H9 (cell line): Measurements from ENCODE around the gene SAMHD1. TPM values are rescaled to one million over a fixed set of nuclear protein-coding genes. Genes with fewer than 3 reads are reported as not detected.

Experiments
- DNase-seq: peaks from one replicate; pipeline ENCODE4 v3.0.0-alpha.2; 2017
- H2AFZ ChIP-seq: one replicate; pipeline ENCODE4 v1.6.1; 2013; ENCODE audit warnings: mild to moderate bottlenecking, low read length, control low read depth, moderate library complexity
- H2AK5ac ChIP-seq: 2 replicates; pipeline ENCODE4 v1.6.1; 2013; ENCODE audit warnings: low read length, control low read depth, mixed read lengths; ENCODE audit not compliant: insufficient read length
- H2BK120ac ChIP-seq: one replicate; pipeline ENCODE4 v1.6.1; 2013; ENCODE audit warnings: low read depth, mild to moderate bottlenecking, low read length, control low read depth, inconsistent platforms; ENCODE audit not compliant: poor library complexity, severe bottlenecking
- H2BK12ac ChIP-seq: 2 replicates; pipeline ENCODE4 v1.6.1; 2013; ENCODE audit warnings: low read length, control low read depth, mixed read lengths, low read depth; ENCODE audit not compliant: insufficient read length
- H2BK15ac ChIP-seq: 2 replicates; pipeline ENCODE4 v1.6.1; 2013; ENCODE audit warnings: low read depth, low read length, control low read depth
- H2BK20ac ChIP-seq: one replicate; pipeline ENCODE4 v1.6.1; 2013; ENCODE audit warnings: low read depth, mild to moderate bottlenecking, low read length, control low read depth, inconsistent platforms; ENCODE audit not compliant: poor library complexity, severe bottlenecking
- H2BK5ac ChIP-seq: 2 replicates; pipeline ENCODE4 v1.6.1; 2013; ENCODE audit warnings: low read length, control low read depth, mixed read lengths; ENCODE audit not compliant: insufficient read length
- H3K14ac ChIP-seq: 2 replicates; pipeline ENCODE4 v1.6.1; 2013; ENCODE audit warnings: low read length, control low read depth; ENCODE audit not compliant: insufficient read depth
- H3K18ac ChIP-seq: 2 replicates; pipeline ENCODE4 v1.6.1; 2013; ENCODE audit warnings: low read depth, mild to moderate bottlenecking, mixed read lengths, low read length, control low read depth; ENCODE audit not compliant: insufficient read length
- H3K23ac ChIP-seq: 2 replicates; pipeline ENCODE4 v1.6.1; 2013; ENCODE audit warnings: low read length, control low read depth, mixed read lengths, low read depth; ENCODE audit not compliant: insufficient read length
- H3K23me2 ChIP-seq: 2 replicates; pipeline ENCODE4 v1.6.1; 2013; ENCODE audit warnings: low read depth, mild to moderate bottlenecking, mixed read lengths, low read length, control low read depth; ENCODE audit not compliant: insufficient read length, poor library complexity, severe bottlenecking
- H3K27ac ChIP-seq: 2 replicates; pipeline ENCODE4 v1.5.1; 2013; ENCODE audit warnings: low read length, control low read depth, mixed read lengths, low read depth; ENCODE audit not compliant: insufficient read length
- H3K27me3 ChIP-seq: 2 replicates; pipeline ENCODE4 v1.6.1; 2013; ENCODE audit warnings: low read length, control low read depth, inconsistent platforms; ENCODE audit not compliant: insufficient read depth
- H3K4ac ChIP-seq: 2 replicates; pipeline ENCODE4 v1.6.1; 2013; ENCODE audit warnings: low read depth, mild to moderate bottlenecking, control low read depth, inconsistent platforms, low read length, moderate library complexity
- H3K4me1 ChIP-seq: 2 replicates; pipeline ENCODE4 v1.6.1; 2013; ENCODE audit warnings: low read length, control low read depth, inconsistent platforms; ENCODE audit not compliant: insufficient read depth
- H3K4me2 ChIP-seq: 2 replicates; pipeline ENCODE4 v1.6.1; 2013; ENCODE audit warnings: low read length, control low read depth, mixed read lengths; ENCODE audit not compliant: insufficient read length, insufficient read depth
- H3K56ac ChIP-seq: 2 replicates; pipeline ENCODE4 v1.6.1; 2013; ENCODE audit warnings: low read depth, mild to moderate bottlenecking, mixed read lengths, low read length, control low read depth; ENCODE audit not compliant: insufficient read length
- H3K79me1 ChIP-seq: 2 replicates; pipeline ENCODE4 v1.6.1; 2013; ENCODE audit warnings: low read depth, mild to moderate bottlenecking, moderate library complexity, low read length, control low read depth, inconsistent platforms; ENCODE audit not compliant: insufficient read depth, poor library complexity, severe bottlenecking
- H3K79me2 ChIP-seq: 2 replicates; pipeline ENCODE4 v1.6.1; 2013; ENCODE audit warnings: low read length, control low read depth, inconsistent platforms; ENCODE audit not compliant: insufficient read depth
- H3K9ac ChIP-seq: 2 replicates; pipeline ENCODE4 v1.6.1; 2013; ENCODE audit warnings: low read length, control low read depth, mixed read lengths; ENCODE audit not compliant: insufficient read length; ENCODE audit errors: extremely low read depth
- H3K9me3 ChIP-seq: one replicate; pipeline ENCODE4 v1.6.1; 2013; ENCODE audit warnings: low read depth, low read length, inconsistent platforms; ENCODE audit not compliant: control insufficient read depth
- H3T11ph ChIP-seq: one replicate; pipeline ENCODE4 v1.6.1; 2013; ENCODE audit warnings: mild to moderate bottlenecking, low read length, control low read depth, inconsistent platforms
- H4K20me1 ChIP-seq: one replicate; pipeline ENCODE4 v1.6.1; 2013; ENCODE audit not compliant: control insufficient read depth, insufficient read length, insufficient read depth
- H4K5ac ChIP-seq: 2 replicates; pipeline ENCODE4 v1.6.1; 2013; ENCODE audit warnings: low read depth, mild to moderate bottlenecking, mixed read lengths, low read length, control low read depth; ENCODE audit not compliant: insufficient read length
- H4K8ac ChIP-seq: replicated peaks from 2 replicates; pipeline ENCODE4 v1.6.1; 2013; ENCODE audit warnings: low read length, control low read depth, mixed read lengths, low read depth; ENCODE audit not compliant: insufficient read length
- H4K91ac ChIP-seq: 2 replicates; pipeline ENCODE4 v1.6.1; 2013; ENCODE audit warnings: low read depth, mild to moderate bottlenecking, moderate library complexity, mixed read lengths, low read length, control low read depth; ENCODE audit not compliant: insufficient read length
- H3K27ac Mint-ChIP-seq, 3 experiments: 2 replicates in 2 of 3; 3 replicates in 1 of 3; pipeline ENCODE4 v1.8.0; 2020 to 2021; ENCODE audit warnings: mixed read lengths in 3 of 3, mild to moderate bottlenecking in 1 of 3, moderate library complexity in 1 of 3
- H3K27me3 Mint-ChIP-seq: 2 replicates; pipeline ENCODE4 v1.8.0; 2021; ENCODE audit warnings: low read depth, mild to moderate bottlenecking, moderate library complexity, mixed read lengths
- H3K36me3 Mint-ChIP-seq, 3 experiments: 2 replicates in 2 of 3; 3 replicates in 1 of 3; pipeline ENCODE4 v1.8.0; 2020 to 2021; ENCODE audit warnings: low read depth in 3 of 3, mixed read lengths in 3 of 3; ENCODE audit not compliant: insufficient read depth in 1 of 3
- H3K4me1 Mint-ChIP-seq, 2 experiments: 2 replicates each; pipeline ENCODE4 v1.8.0; 2020; ENCODE audit warnings: mixed read lengths in 2 of 2
- H3K4me3 Mint-ChIP-seq, 2 experiments: 2 replicates in 1 of 2; 3 replicates in 1 of 2; pipeline ENCODE4 v1.8.0; 2020 to 2021; ENCODE audit warnings: mild to moderate bottlenecking in 2 of 2, mixed read lengths in 2 of 2, moderate library complexity in 1 of 2
- H3K9me3 Mint-ChIP-seq, 2 experiments: 2 replicates in 1 of 2; 3 replicates in 1 of 2; pipeline ENCODE4 v1.8.0; 2020; ENCODE audit warnings: mild to moderate bottlenecking in 2 of 2, mixed read lengths in 2 of 2, moderate library complexity in 1 of 2
- WGBS: extraction: QIAGEN DNeasy Blood & Tissue Kit; methylation state at CpG from one replicate; pipeline ENCODE4 v1.1.7; 2013; ENCODE audit warnings: missing lambda C conversion rate, low lambda C conversion rate, mixed read lengths; ENCODE audit not compliant: insufficient read length; ENCODE audit errors: extremely low coverage; 5-methylcytosine and 5-hydroxymethylcytosine counted together
- total RNA-seq: library from RNA; stranded (reverse); gene quantifications from 2 replicates; pipeline ENCODE4 v1.2.1, GENCODE V29; 2021
- TF ChIP-seq, protein P1 (sequence below): fragments of 200-600 bp; sonication (generic); conservative IDR thresholded peaks from 3 replicates; pipeline ENCODE4 v1.8.0; 2021; ENCODE audit warnings: antibody characterized with exemption, mild to moderate bottlenecking

SAMHD1 gene
- total RNA-seq, 1 experiment from 2014 or later, result 53.1 TPM

DNA sequence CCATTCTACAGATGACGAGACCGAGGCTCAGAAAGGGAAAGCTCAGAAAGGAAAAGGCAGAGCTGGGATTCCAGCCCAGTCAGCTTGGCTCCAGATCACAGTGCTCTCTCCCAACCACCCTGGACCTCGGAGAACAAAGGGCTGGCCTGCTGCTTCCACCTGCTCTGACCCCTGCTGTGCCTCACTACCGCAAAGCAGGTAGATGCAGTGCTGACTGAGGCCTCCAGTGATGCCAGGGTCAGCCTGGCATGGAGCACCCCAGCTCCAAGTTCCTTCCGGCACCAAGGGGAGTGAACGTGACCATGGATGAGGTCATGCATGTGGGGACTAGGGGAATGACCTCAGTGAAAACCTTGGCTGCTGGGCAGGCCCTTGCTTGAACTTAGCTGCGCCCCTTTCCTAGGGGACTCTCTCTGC, 96.3 kb downstream of the SAMHD1 start:
- no peak overlapping the region for H3K23ac ChIP-seq
- no CpG with 5 or more reads among the region's 7 CpGs for WGBS
- H4K8ac ChIP-seq, result no peak overlapping the region
- H2BK120ac ChIP-seq, result no peak overlapping the region
- H4K20me1 ChIP-seq, result no peaks in the 10 kb centered on the region
- no peaks in the 10 kb centered on the region for H3K27me3 Mint-ChIP-seq
- no peak overlapping the region for H2BK5ac ChIP-seq
- no peak overlapping the region for H3T11ph ChIP-seq
- no peaks in the 10 kb centered on the region for H3K79me1 ChIP-seq
- H2AK5ac ChIP-seq, result no peak overlapping the region
- no peak overlapping the region for H4K91ac ChIP-seq
- TF ChIP-seq, protein P1, sequence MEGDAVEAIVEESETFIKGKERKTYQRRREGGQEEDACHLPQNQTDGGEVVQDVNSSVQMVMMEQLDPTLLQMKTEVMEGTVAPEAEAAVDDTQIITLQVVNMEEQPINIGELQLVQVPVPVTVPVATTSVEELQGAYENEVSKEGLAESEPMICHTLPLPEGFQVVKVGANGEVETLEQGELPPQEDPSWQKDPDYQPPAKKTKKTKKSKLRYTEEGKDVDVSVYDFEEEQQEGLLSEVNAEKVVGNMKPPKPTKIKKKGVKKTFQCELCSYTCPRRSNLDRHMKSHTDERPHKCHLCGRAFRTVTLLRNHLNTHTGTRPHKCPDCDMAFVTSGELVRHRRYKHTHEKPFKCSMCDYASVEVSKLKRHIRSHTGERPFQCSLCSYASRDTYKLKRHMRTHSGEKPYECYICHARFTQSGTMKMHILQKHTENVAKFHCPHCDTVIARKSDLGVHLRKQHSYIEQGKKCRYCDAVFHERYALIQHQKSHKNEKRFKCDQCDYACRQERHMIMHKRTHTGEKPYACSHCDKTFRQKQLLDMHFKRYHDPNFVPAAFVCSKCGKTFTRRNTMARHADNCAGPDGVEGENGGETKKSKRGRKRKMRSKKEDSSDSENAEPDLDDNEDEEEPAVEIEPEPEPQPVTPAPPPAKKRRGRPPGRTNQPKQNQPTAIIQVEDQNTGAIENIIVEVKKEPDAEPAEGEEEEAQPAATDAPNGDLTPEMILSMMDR, result no peak
- H3K4me3 Mint-ChIP-seq, result no peak overlapping the region
- H2AFZ ChIP-seq, result no peak overlapping the region
- no peak overlapping the region for H3K14ac ChIP-seq
- no peaks in the 10 kb centered on the region for H3K9me3 ChIP-seq
- H3K79me2 ChIP-seq, result no peaks in the 10 kb centered on the region
- peaks cover 35 to 38% of the 10 kb centered on the region in 2 experiments for H3K4me1 Mint-ChIP-seq
- H3K4me2 ChIP-seq, result no peak overlapping the region
- H3K9ac ChIP-seq, result no peak overlapping the region
- H3K4me1 ChIP-seq, result no peaks in the 10 kb centered on the region
- H3K4ac ChIP-seq, result no peak overlapping the region
- H3K23me2 ChIP-seq, result no peaks in the 10 kb centered on the region
- H3K27ac ChIP-seq, result no peak overlapping the region
- no peak overlapping the region for H4K5ac ChIP-seq
- H3K27ac Mint-ChIP-seq, result peak overlapping the region in 2 of 3 experiments; percentile 53 to 72; a peak in 2 of 7 replicates
- no peak overlapping the region for H2BK20ac ChIP-seq
- no peaks in the 10 kb centered on the region for H3K27me3 ChIP-seq
- no peak for DNase-seq
- no peak overlapping the region for H2BK12ac ChIP-seq
- peaks cover 9 to 12% of the 10 kb centered on the region in 2 experiments for H3K9me3 Mint-ChIP-seq
- no peak overlapping the region for H2BK15ac ChIP-seq
- peaks cover 11 to 18% (median 14%) of the 10 kb centered on the region in 3 experiments for H3K36me3 Mint-ChIP-seq
- no peak overlapping the region for H3K18ac ChIP-seq
- H3K56ac ChIP-seq, result no peak overlapping the region
